Measurements from ENCODE around the gene SORBS1.
A peak's percentile ranks its signal among the peaks of the same experiment; 100 is the strongest.

SORBS1 gene

GRCh38 chr10:95422233-95422632 lies 138.9 kb downstream of the SORBS1 start:
- intact Hi-C loops (cut with DNase I), result no loop called here
- DNase-seq, result peak in 2 of 10 donors; percentile 42 to 56

- DNase-seq, result no peak
- intact Hi-C loops (cut with DNase I), result no loop called here
Measured at GRCh38 chr10:95421782-95422181, 139.4 kb downstream of the SORBS1 start.

GRCh38 chr10:95419399-95419798 lies 141.8 kb downstream of the SORBS1 start:
- no peak for DNase-seq
- intact Hi-C loops (cut with DNase I), result no loop called here

- DNase-seq, result peak in 1 of 10 donors; percentile 12
- intact Hi-C loops (cut with DNase I), result no loop called here
Measured at GRCh38 chr10:95416973-95417372, 144.2 kb downstream of the SORBS1 start.

- no peak for DNase-seq
- intact Hi-C loops (cut with DNase I), result no loop called here
Measured at GRCh38 chr10:95416270-95416669, 144.9 kb downstream of the SORBS1 start.

GRCh38 chr10:95415621-95416031 lies 145.5 kb downstream of the SORBS1 start:
- intact Hi-C loops (cut with DNase I), result no loop called here
- no peak for DNase-seq

GRCh38 chr10:95414844-95415485 lies 146.2 kb downstream of the SORBS1 start:
- no peak for DNase-seq
- intact Hi-C loops (cut with DNase I), result no loop called here

- no peak for DNase-seq
- intact Hi-C loops (cut with DNase I), result no loop called here
Measured at GRCh38 chr10:95414016-95414830, 146.9 kb downstream of the SORBS1 start.

GRCh38 chr10:95413588-95413987 lies 147.6 kb downstream of the SORBS1 start:
- no peak for DNase-seq
- intact Hi-C loops (cut with DNase I), result no loop called here

GRCh38 chr10:95411635-95412034 lies 149.5 kb downstream of the SORBS1 start:
- intact Hi-C loops (cut with DNase I), result no loop called here
- DNase-seq, result peak in 1 of 10 donors; percentile 37

- intact Hi-C loops (cut with DNase I), result no loop called here
- DNase-seq, result peak in 1 of 10 donors; percentile 87
Measured at GRCh38 chr10:95408983-95409873, 151.9 kb downstream of the SORBS1 start.

- intact Hi-C loops (cut with DNase I), result no loop called here
- peak in 1 of 10 donors; percentile 18 for DNase-seq
Measured at GRCh38 chr10:95408148-95408960, 152.8 kb downstream of the SORBS1 start.

- intact Hi-C loops (cut with DNase I), result no loop called here
- peak in 1 of 10 donors; percentile 45 for DNase-seq
Measured at GRCh38 chr10:95407546-95407945, 153.6 kb downstream of the SORBS1 start.

- DNase-seq, result peak in 6 of 10 donors; percentile 57 to 92 (median 65)
- intact Hi-C loops (cut with DNase I), result no loop called here
Measured at GRCh38 chr10:95406651-95407280, 154.4 kb downstream of the SORBS1 start.

GRCh38 chr10:95405655-95406054 lies 155.5 kb downstream of the SORBS1 start:
- DNase-seq, result peak in 1 of 10 donors; percentile 28
- intact Hi-C loops (cut with DNase I), result no loop called here

- intact Hi-C loops (cut with DNase I), result no loop called here
- peak in 1 of 10 donors; percentile 14 for DNase-seq
Measured at GRCh38 chr10:95404864-95405263, 156.3 kb downstream of the SORBS1 start.

GRCh38 chr10:95404462-95404858 lies 156.7 kb downstream of the SORBS1 start:
- peak in 1 of 10 donors; percentile 71 for DNase-seq
- intact Hi-C loops (cut with DNase I), result no loop called here

- intact Hi-C loops (cut with DNase I), result no loop called here
Measured at GRCh38 chr10:95403700-95404461, 157.3 kb downstream of the SORBS1 start.

More at GRCh38 chr10:95403700-95404461, 157.3 kb downstream of the SORBS1 start:
- DNase-seq, result peak in 1 of 10 donors; percentile 39
